Neural progenitor cell (in vitro differentiated cells): ENCODE measurements around the gene PGAM1. TPM values are rescaled to one million over a fixed set of nuclear protein-coding genes. Genes with fewer than 3 reads are reported as not detected.
A peak's percentile ranks its signal among the peaks of the same experiment; 100 is the strongest.

Experiments used
- DNase-seq: peaks from one replicate; pipeline ENCODE4 v3.0.0-alpha.2; 2016; ENCODE audit warnings: low spot score
- H2AFZ ChIP-seq: fragments of 200-600 bp; sonication (generic); replicated peaks from 2 replicates; pipeline ENCODE4 v1.6.1; 2016; ENCODE audit warnings: antibody characterized with exemption
- H3F3A ChIP-seq: fragments of 200-600 bp; sonication (generic); 2 replicates; pipeline ENCODE4 v1.6.1; 2016; ENCODE audit warnings: antibody characterized with exemption, low read depth
- H3K27ac ChIP-seq: fragments of 200-600 bp; sonication (generic); 2 replicates; pipeline ENCODE4 v1.5.1; 2016; ENCODE audit warnings: mild to moderate bottlenecking
- H3K27me3 ChIP-seq: fragments of 200-600 bp; sonication (generic); 2 replicates; pipeline ENCODE4 v1.6.1; 2016; ENCODE audit warnings: mild to moderate bottlenecking, moderate library complexity
- H3K36me3 ChIP-seq: fragments of 200-600 bp; sonication (generic); 2 replicates; pipeline ENCODE4 v1.5.1; 2016
- H3K4me1 ChIP-seq: fragments of 200-600 bp; sonication (generic); 2 replicates; pipeline ENCODE4 v1.6.1; 2016; ENCODE audit warnings: mixed run types
- H3K4me2 ChIP-seq: fragments of 200-600 bp; sonication (generic); 2 replicates; pipeline ENCODE4 v1.6.1; 2016
- H3K4me3 ChIP-seq: fragments of 200-600 bp; sonication (generic); 2 replicates; pipeline ENCODE4 v1.5.1; 2016
- H3K79me2 ChIP-seq: fragments of 200-600 bp; sonication (generic); 2 replicates; pipeline ENCODE4 v1.6.1; 2016; ENCODE audit warnings: low read depth
- H3K9ac ChIP-seq: fragments of 200-600 bp; sonication (generic); 2 replicates; pipeline ENCODE4 v1.6.1; 2016
- H3K9me3 ChIP-seq: fragments of 200-600 bp; sonication (generic); 2 replicates; pipeline ENCODE4 v1.5.1; 2016; ENCODE audit warnings: low read depth
- H4K20me1 ChIP-seq: fragments of 200-600 bp; sonication (generic); 2 replicates; pipeline ENCODE4 v1.6.1; 2016; ENCODE audit warnings: low read depth
- H3K27ac Mint-ChIP-seq: 3 replicates; pipeline ENCODE4 v1.8.0; 2021; ENCODE audit warnings: mixed read lengths
- H3K27me3 Mint-ChIP-seq: 2 replicates; pipeline ENCODE4 v1.8.0; 2022; ENCODE audit warnings: low read depth, mild to moderate bottlenecking, inconsistent platforms, moderate library complexity, mixed read lengths; ENCODE audit not compliant: insufficient read depth
- H3K36me3 Mint-ChIP-seq: 3 replicates; pipeline ENCODE4 v1.8.0; 2021; ENCODE audit warnings: mixed read lengths
- H3K4me1 Mint-ChIP-seq: 3 replicates; pipeline ENCODE4 v1.8.0; 2021; ENCODE audit warnings: mixed read lengths
- H3K4me3 Mint-ChIP-seq: 3 replicates; pipeline ENCODE4 v1.8.0; 2021; ENCODE audit warnings: mild to moderate bottlenecking, moderate library complexity, mixed read lengths
- H3K9me3 Mint-ChIP-seq: 3 replicates; pipeline ENCODE4 v1.8.0; 2020; ENCODE audit warnings: mixed read lengths
- EZH2 ChIP-seq: fragments of 200-600 bp; sonication (generic); IDR thresholded peaks from 2 replicates; pipeline ENCODE4 v1.6.1; 2017; ENCODE audit warnings: antibody characterized with exemption, mild to moderate bottlenecking, moderate library complexity
- EZH2phosphoT487 ChIP-seq: fragments of 200-600 bp; sonication (generic); IDR thresholded peaks from 2 replicates; pipeline ENCODE4 v1.6.1; 2017; ENCODE audit warnings: antibody characterized with exemption
- total RNA-seq: library from RNA; depleted of rRNA; stranded (reverse); fragments of >200 nt; gene quantifications from 2 replicates; pipeline ENCODE4 v1.2.3, GENCODE V29; 2015; ENCODE audit warnings: low replicate concordance
- TF ChIP-seq, protein P1 (sequence below): fragments of 200-600 bp; sonication (generic); IDR thresholded peaks from 2 replicates; pipeline ENCODE4 v1.5.1; 2017; ENCODE audit warnings: antibody characterized with exemption, mild to moderate bottlenecking

Gene PGAM1
- total RNA-seq, 1 donor from 2014 or later: 887 TPM

DNA sequence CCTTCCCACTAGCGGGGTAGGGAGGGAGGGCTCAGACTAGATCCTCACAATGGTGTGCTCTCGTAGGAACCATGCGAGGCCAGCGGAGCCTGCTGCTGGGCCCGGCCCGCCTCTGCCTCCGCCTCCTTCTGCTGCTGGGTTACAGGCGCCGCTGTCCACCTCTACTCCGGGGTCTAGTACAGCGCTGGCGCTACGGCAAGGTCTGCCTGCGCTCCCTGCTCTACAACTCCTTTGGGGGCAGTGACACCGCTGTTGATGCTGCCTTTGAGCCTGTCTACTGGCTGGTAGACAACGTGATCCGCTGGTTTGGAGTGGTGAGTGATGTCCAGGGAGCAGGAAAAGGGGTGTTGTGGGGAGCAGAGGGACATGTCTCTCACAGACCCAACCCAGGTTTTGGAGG lies 25.6 kb downstream of the PGAM1 start:
- no peak overlapping the region for H3K4me2 ChIP-seq
- DNase-seq: no peak
- peaks cover 26% of the 10 kb centered on the region for H3F3A ChIP-seq
- Mint-ChIP-seq H3K36me3 (peaks cover 33% of the 10 kb centered on the region), H3K9me3 (no peaks in the 10 kb centered on the region), H3K27ac (no peak overlapping the region), H3K4me3 (no peak overlapping the region), H3K4me1 (peaks cover 29% of the 10 kb centered on the region), H3K27me3 (peaks cover 6% of the 10 kb centered on the region)
- H3K9me3 ChIP-seq: no peaks in the 10 kb centered on the region
- peaks cover 43% of the 10 kb centered on the region for H3K79me2 ChIP-seq
- H3K4me3 ChIP-seq: no peak overlapping the region
- H3K27ac ChIP-seq: no peak overlapping the region
- TF ChIP-seq EZH2phosphoT487 (no peak), EZH2 (no peak)
- TF ChIP-seq, protein P1, sequence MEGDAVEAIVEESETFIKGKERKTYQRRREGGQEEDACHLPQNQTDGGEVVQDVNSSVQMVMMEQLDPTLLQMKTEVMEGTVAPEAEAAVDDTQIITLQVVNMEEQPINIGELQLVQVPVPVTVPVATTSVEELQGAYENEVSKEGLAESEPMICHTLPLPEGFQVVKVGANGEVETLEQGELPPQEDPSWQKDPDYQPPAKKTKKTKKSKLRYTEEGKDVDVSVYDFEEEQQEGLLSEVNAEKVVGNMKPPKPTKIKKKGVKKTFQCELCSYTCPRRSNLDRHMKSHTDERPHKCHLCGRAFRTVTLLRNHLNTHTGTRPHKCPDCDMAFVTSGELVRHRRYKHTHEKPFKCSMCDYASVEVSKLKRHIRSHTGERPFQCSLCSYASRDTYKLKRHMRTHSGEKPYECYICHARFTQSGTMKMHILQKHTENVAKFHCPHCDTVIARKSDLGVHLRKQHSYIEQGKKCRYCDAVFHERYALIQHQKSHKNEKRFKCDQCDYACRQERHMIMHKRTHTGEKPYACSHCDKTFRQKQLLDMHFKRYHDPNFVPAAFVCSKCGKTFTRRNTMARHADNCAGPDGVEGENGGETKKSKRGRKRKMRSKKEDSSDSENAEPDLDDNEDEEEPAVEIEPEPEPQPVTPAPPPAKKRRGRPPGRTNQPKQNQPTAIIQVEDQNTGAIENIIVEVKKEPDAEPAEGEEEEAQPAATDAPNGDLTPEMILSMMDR: no peak
- peaks cover 13% of the 10 kb centered on the region for H3K4me1 ChIP-seq
- H4K20me1 ChIP-seq: peaks cover 39% of the 10 kb centered on the region
- H2AFZ ChIP-seq: no peak overlapping the region
- H3K36me3 ChIP-seq: no peaks in the 10 kb centered on the region
- H3K27me3 ChIP-seq: no peaks in the 10 kb centered on the region
- H3K9ac ChIP-seq: no peak overlapping the region

DNA sequence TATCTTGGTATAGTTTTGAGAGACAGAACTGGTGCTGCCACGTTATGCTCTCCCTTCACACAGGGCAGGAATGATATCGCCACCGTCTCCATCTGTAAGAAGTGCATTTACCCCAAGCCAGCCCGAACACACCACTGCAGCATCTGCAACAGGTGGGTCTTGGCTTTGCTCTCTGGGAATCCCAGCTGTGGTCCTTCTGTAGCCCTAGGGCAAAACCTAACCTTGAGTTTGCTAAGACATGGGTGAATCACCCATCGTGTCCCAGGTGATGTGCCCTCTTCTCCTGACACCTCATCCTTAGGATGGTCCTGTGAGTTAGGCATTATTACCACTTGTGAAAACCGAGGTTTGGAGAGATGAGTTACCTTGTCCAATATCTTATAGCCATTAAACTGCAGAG lies 26.4 kb downstream of the PGAM1 start:
- Histone ChIP-seq H3F3A (peaks cover 22% of the 10 kb centered on the region), H3K4me3 (no peak overlapping the region), H3K27ac (no peak overlapping the region), H3K36me3 (no peaks in the 10 kb centered on the region), H4K20me1 (peaks cover 32% of the 10 kb centered on the region), H2AFZ (no peak overlapping the region), H3K4me2 (no peak overlapping the region), H3K9ac (no peak overlapping the region), H3K79me2 (peaks cover 35% of the 10 kb centered on the region), H3K27me3 (no peaks in the 10 kb centered on the region), H3K9me3 (no peaks in the 10 kb centered on the region), H3K4me1 (peaks cover 7% of the 10 kb centered on the region)
- peak overlapping the region; percentile 38 for H3K4me3 Mint-ChIP-seq
- H3K4me1 Mint-ChIP-seq: peaks cover 22% of the 10 kb centered on the region
- no peaks in the 10 kb centered on the region for H3K9me3 Mint-ChIP-seq
- TF ChIP-seq EZH2phosphoT487: no peak
- TF ChIP-seq EZH2: no peak
- TF ChIP-seq, protein P1: no peak
- H3K27me3 Mint-ChIP-seq: peaks cover 6% of the 10 kb centered on the region
- H3K27ac Mint-ChIP-seq: no peak overlapping the region
- DNase-seq: no peak
- H3K36me3 Mint-ChIP-seq: peaks cover 35% of the 10 kb centered on the region

DNA sequence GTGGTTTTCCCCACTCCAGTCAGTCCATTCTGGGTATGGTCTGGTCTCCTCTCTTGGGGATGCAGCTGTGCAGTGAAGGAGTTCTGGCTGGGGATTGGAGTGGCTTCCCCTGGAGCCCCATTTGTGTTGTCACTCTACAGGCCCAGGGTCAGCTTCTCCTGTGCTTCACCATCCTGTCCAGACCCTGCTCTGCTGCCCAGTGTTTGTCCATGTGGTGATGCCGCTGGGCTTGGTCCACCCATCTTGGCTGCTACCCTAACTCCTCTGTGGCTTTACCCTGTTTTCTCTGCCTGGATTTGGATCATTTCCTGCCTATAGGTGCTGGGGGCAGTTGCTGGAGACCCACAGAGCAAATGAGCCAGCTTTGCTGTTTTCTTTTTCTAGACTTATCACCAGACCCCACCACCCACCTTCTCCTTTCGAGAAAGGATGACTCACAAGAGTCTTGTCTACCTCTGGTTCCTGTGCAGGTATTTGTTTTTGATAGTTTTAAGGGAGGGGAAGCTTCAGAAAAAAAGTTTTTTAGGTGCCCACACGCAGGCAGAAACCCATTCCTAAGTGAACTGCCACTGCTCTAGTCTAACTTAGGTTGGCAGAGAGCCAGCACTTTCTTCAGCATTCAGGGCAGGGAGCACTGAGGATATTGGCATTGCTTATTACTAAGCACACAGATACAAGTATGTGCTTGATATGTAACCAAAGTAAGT lies 28.5 kb downstream of the PGAM1 start:
- no peak overlapping the region for H3K27ac ChIP-seq
- peaks cover 7% of the 10 kb centered on the region for H3K27me3 Mint-ChIP-seq
- no peaks in the 10 kb centered on the region for H3K27me3 ChIP-seq
- H2AFZ ChIP-seq: no peak overlapping the region
- H3K4me3 ChIP-seq: no peak overlapping the region
- peaks cover 16% of the 10 kb centered on the region for H3F3A ChIP-seq
- H3K4me1 Mint-ChIP-seq: peaks cover 9% of the 10 kb centered on the region
- peaks cover 5% of the 10 kb centered on the region for H3K4me1 ChIP-seq
- H3K36me3 ChIP-seq: no peaks in the 10 kb centered on the region
- H3K9me3 ChIP-seq: no peaks in the 10 kb centered on the region
- H3K79me2 ChIP-seq: peaks cover 14% of the 10 kb centered on the region
- H3K36me3 Mint-ChIP-seq: peaks cover 42% of the 10 kb centered on the region
- H4K20me1 ChIP-seq: peaks cover 30% of the 10 kb centered on the region
- H3K27ac Mint-ChIP-seq: peak overlapping the region; percentile 46
- no peak for DNase-seq
- no peak for TF ChIP-seq EZH2phosphoT487
- no peak for TF ChIP-seq EZH2
- TF ChIP-seq, protein P1: no peak
- no peak overlapping the region for H3K4me3 Mint-ChIP-seq
- peak overlapping the region; percentile 8 for H3K9ac ChIP-seq
- no peaks in the 10 kb centered on the region for H3K9me3 Mint-ChIP-seq
- no peak overlapping the region for H3K4me2 ChIP-seq
